Stimulated activated CD8-positive, alpha-beta memory T cell treated with anti-CD3 and anti-CD28 coated beads, Interleukin-7, amount 100 ng/mL, for 1 hour (primary cell): ENCODE data around the gene NOL4L.

Experiments
- DNase-seq, 2 donors: peaks; one replicate each; pipeline ENCODE4 v3.0.0-alpha.2; 2020; ENCODE audit warnings: low read depth in 2 of 2

The NOL4L gene

GRCh38 chr20:32458837-32459220 lies 126.3 kb downstream of the NOL4L start:
- no peak for DNase-seq

DNA sequence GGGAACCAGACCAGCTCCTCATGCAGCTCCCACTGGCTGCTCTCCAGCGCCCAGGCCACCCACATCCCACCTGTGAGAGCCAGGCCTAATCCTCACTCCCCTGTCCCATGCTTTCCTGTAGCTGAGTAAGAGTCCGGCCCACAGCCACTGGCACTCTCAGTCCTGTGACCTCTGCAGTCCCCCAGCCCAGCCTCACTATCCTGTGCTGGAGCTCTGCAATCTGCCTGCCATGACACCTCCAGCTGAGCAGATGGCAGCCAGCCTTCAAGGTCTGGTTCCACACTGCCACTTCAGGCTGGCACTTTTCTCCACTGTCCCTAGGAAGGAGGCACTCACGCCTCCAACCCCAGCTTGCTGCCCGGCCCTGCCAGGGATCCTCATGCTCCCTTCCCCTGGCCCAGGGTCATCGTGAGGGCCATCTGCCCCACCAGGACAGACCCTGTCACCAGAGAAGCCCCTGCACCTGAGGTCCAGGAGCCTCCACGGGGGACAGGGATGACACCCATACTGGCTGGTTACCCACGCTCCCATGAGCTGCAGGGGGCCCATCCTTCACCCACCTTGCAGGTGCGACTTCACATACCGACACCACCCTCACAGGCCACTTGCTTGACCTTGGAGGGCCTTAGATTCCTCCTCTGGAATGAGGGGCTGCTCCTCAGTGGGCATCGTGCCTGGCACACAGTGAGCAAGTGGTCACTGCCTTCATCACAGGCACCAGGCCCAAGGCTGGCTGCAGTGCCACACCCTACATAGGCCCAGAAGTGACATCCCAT lies 126.9 kb downstream of the NOL4L start:
- no peak for DNase-seq

DNA sequence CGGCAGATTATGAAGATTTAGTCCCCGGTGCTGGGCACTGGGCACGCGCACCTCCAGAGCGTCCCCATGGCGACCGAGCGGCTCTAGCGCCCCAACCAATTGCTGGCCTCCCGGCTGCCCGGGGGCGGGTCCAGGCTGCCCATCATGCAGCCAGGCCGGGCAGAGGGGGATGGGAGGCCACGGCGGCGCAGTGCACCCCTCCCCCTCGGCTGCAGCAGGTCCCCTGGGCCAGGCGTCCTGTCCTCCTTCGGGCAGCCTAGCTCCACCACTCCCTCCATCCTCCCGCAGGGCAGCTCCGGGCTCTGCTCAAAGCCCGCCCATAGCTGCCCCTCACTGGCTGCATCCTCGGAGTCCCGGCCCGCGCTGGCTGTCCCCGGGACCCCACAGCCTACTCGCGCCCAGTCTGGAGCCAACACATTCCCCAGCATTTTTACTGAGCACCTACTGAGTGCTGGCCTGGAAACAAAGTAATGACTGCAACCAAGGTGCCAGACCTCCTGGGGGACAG lies 127.6 kb downstream of the NOL4L start:
- DNase-seq, result no peak

DNA sequence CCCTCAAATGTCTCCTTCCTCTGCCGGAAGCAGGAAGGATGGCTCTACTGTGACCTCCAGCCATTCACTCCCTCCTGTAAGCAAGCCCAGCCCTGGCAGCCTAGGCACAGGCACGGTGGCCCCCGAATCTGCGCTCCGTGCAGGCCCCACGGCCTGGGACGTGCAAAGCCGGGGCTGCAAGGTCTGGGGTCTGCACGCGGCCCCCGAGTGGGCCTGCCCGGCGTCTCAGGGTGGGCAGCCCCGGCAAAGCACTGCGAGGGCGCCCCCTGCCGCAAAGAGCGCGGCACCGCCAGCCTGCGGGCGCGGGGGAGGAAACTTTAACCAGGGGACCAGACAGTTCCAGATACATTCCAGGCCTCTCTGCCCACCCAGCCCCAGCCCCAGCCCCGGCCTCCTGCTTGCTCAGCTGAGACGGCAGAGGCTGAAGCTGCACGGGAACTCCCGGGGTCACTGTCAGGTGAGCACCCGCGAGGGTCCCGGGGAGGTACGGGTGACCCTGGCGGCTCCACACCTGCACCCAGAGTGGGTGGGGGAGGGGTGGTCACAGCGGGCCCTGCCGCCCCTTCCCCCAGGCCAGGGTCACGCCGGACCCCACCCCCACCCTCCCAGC lies 128.2 kb downstream of the NOL4L start:
- DNase-seq, result no peak

DNA sequence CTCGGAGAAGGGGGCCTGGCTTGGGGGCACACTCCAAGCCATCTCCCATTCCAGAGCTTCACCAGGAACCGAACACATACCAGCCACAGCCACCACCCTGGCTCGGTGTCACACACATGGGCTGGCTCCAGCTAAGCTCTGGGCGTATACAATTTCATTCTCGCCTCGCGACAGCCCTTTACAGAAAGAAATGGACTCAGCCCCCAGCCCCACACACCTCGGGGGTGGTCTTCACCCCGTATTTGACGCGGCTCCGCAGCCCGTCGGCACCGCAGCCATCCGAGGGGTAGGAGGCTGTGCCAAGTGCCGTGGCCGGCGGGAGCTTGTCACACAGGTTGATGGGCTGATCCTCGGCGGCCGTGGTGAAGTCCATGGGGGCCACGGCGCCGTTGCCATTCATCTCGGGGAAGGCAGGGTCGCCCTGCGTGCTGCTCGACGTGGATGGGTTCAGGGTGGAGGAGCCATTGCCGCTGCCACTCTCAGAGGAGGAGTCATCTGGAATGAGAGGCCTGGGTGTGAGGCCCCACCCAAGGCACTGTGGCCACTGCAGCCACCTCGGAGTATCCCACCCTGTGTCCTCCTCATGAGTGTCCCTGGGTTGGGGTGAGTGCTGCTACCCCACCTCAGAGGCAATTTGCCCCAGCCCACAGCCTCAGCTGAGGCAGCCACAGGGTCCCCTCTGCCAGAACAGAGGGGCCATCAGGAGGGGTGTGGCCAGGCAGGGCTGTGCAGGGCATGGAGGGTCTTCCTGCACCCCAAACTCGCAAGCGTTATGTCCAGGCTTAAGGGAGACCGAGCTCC lies 129.0 kb downstream of the NOL4L start:
- DNase-seq, result no peak

DNA sequence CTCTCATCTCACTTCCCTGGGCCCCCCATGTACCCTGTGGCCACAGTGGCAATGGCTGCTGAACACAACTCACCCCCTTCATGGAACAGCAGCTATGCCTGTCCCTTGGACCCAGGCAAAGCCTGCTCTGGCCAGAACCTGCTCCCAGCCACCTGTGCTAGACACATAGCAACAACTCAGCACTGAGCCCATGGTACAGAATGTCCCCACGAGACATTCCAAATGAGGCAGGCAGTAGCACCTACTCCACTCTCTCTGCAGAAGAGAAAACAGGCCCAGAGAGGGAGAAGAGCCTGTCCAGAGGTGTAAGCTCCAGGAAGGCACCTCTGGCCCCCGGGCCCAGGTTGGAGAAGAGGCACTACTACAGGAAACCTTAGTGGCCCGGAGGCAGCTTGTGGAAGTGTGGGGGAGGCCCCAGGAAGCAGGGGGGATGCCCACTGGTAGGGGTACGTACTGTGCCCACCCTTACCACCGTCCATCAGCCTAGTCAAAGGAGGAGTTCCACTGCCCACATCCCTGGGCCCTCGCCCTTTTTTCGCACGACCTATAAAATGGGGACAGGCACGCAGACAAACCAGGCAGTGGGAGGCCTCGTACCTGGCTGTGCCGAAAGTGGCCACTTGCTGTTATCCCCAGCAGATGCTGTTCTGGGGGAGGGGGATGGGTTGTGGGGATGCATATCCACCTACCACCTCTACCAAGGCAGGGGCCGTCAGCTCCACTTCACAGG lies 129.8 kb downstream of the NOL4L start:
- DNase-seq, result no peak

GRCh38 chr20:32454164-32455145 lies 130.7 kb downstream of the NOL4L start:
- no peak for DNase-seq

GRCh38 chr20:32453467-32454163 lies 131.5 kb downstream of the NOL4L start:
- no peak for DNase-seq

DNA sequence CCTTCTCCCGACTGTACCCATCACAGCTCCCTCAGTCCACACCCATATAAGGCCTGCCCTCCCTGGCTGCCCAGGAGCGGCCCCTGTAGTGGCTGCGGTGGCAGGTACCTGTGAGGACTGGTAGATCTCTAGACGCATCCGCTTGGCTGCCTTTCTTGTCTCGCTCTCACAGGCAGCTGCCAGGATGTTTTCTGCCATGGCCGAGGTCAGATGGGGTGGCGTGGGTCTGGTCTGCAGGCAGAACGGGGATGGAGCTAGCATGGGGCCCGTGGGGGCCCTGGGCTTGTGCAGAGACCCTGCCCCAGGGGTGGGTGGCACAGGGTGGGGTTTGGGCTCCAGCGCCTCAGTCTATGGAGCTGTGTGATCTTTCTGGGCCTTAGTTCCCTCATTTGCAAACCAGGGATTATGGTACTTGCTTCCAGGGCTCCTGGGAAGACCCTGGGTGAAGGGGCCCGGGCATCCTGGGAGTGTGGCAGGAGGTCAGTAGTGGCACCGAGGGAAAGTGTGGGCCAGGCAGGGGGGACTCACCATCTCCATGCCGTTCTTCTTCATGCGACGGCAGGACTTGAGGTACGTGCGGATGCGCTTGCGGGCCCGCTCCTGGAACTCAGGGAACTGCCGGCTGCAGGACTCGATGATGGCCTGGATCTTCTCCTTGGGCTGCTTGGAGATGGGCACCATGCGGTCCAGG lies 132.2 kb downstream of the NOL4L start:
- DNase-seq, result no peak

GRCh38 chr20:32451682-32452461 lies 133.3 kb downstream of the NOL4L start:
- DNase-seq, result no peak

DNA sequence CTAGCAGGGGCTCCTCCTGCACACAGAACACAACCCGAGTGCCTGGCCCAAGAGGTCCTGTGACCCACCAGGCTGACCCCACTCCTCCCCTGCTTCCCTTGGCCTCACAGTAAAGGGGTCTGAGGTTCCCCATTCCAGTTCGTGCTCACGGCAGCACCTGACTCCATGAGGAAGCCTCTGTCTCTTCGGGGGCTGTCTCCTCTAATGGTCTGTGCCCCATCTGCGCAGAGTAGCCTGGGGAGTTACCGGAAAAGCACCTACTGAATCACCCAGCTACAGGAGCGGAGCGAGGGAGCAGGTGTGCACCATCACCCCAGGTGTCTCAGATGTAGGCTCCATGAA lies 133.8 kb downstream of the NOL4L start:
- DNase-seq, result no peak

- DNase-seq, result no peak
Measured at GRCh38 chr20:32450484-32451061, 134.6 kb downstream of the NOL4L start.

DNA sequence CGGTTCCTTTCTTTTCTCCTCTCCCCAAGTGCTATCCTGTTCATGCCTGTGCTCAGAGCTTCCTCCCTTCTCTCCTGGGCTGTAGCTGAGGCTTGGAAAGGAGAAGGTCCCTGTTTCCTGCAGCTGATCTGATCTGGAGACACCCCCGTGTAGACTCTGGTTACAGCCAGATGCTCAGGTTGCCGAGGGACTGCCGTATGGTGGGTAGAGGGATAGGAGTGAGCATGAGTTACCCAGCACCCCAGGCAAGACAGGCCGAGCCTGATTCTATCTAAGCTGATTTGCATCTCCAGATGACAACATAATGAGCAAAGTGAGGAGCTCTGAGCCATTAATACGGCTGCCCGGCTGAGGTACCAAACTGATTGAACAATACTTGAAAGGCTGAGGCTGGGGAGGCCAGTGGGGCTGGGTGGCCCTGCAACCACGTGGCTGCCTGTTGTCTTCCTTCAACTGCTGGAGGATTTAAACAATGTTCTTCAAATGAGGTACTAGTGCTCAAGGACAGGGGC lies 135.2 kb downstream of the NOL4L start:
- DNase-seq, result no peak

DNA sequence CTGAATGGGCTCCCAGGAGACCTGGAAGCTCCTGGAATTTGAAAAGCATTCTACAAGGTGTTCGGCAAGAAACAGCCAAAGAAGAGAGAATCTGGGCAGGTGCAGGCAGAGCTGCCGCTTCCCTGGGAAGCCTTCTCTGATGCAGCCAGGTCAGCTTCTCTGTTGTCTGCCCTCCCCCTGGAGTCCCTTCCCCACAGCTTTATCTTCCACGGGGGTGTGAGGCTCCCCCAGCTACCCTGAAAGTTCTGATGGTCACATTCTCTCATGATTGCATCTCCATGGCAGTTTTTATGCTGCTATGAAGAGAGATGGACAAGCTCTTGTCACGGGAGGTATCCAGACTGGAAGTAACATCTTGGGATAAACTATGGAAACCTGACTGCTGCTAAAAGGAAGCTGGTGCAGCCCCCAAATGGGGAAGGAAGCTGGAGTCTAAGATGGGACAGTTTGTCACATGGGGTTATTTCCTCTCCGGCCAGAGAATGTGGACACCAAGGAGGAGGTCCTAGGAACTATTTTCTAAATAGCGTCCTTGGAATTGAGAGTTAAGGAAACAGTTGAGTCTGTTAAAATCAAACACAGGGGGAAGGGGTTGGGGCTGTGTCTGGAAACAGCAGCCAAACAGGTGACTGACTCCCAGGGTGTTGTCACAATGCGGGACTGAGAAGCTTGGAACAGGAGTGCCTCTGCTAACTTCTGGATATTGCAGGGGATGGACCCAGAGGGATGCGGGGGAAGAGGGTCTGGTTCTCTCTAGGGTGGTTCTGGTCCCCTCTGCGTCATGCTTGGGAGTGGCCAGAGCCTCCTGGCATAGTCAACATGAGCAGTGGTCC lies 135.9 kb downstream of the NOL4L start:
- no peak for DNase-seq

DNA sequence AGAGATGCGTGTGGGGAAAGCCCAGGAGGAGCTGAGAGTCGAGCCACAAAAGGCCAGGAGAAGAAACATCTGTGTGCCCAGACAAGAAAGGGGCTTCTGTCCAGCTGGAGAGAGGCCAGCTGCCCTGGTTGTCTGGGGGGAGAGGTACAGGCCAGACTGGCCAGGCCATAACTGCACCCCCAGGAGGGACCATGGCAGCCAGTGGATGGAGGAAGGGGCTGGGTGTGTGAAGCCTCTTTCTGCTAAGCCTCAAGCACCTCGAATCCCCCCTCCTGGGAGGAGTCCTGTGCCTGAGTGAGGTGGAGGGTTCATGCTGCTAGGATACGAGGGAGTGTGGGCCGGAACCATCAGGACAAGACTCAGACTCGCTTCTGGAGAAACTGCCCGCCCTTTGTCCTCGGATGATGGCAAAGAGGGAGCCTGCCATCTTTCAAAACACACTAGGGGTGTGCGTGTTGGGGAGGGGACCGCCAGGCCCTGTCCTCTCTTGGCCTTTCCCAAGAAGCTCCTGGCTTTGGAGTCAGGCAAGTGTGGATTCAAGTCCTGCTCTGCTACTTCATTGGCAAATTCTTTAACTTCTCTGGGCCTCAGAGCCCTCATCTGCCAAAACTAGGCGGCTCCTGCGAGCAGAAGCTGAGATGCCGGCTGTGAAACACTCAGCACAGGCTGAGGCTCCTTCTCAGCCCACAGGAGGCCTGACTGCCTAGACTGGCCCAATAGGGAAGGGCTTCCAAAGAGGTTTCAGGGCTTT lies 136.7 kb downstream of the NOL4L start:
- no peak for DNase-seq
